NCI-H748 treated with DMSO at 0.1 percent for 48 hours (cell line): Measurements from ENCODE around the gene MDN1.

Source experiments
- DNase-seq: peaks from one replicate; lab custom pipeline; 2025; lab: John Stamatoyannopoulos, UW

MDN1 gene

GRCh38 chr6:89596484-89596883, 223.1 kb downstream of the MDN1 start:
- DNase-seq: no peak

- no peak for DNase-seq
Observed at GRCh38 chr6:89596056-89596455, 223.5 kb downstream of the MDN1 start.
